OCI-LY3 (cell line): ENCODE results near the gene CLCN3.

Experiments used
- CTCF ChIP-seq: fragments of 200-600, 300-600 bp; sonication (generic); IDR thresholded peaks from 2 replicates; pipeline ENCODE4 v1.5.1; 2014; ENCODE audit warnings: antibody characterized with exemption, low read length, low read depth
- EZH2phosphoT487 ChIP-seq: fragments of 200-600 bp; shearing (Covaris generic); IDR thresholded peaks from 2 replicates; pipeline ENCODE4 v1.6.1; 2018; ENCODE audit warnings: antibody characterized with exemption, mixed run types, low read depth

DNA sequence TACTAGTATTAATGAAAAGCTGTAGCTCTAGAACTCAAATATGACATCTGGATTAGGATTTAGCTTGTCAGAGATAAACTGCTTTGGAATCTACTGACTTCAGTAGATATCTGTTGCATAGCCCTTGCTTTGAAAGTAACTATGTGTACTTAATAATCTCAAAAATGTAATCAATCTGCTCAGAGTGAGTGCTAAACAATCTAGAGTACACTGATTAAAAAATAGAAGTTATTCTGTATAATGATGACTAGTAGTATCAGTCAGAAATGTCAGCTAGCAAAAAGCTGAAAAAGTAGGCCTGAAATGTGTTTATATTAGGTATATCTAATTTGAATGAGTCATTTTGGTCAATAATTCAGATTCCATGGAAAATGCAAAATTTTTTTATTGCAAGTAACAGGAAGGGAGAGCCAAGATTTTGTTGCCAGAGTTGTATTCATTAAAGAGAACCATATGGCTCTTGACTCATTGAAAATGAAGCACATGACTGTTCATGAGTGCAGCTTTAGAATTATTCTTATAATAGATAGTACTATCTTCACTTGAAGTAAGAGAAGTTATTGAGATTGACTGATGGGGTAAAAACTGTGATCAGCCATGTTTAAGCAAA, 20.0 kb downstream of the CLCN3 start:
- TF ChIP-seq CTCF = no peak
- TF ChIP-seq EZH2phosphoT487 = no peak
